GM23338 (cell line): ENCODE measurements around the gene SMIM33. TPM values are rescaled to one million over a fixed set of nuclear protein-coding genes. Genes with fewer than 3 reads are reported as not detected.
A peak's percentile ranks its signal among the peaks of the same experiment; 100 is the strongest.

Source experiments
- ATAC-seq: fragments of 200-7000 bp; cut with Tn5 transposase; 3 replicates; pipeline ENCODE4 v1.9.1; 2020
- DNase-seq: peaks from one replicate; pipeline ENCODE4 v3.0.0-alpha.2; 2015; ENCODE audit warnings: low spot score
- H2AFZ ChIP-seq: fragments of 200-600 bp; sonication (generic); 2 replicates; pipeline ENCODE4 v1.8.0; 2016; ENCODE audit warnings: antibody characterized with exemption, mild to moderate bottlenecking, moderate library complexity
- H3F3A ChIP-seq: fragments of 200-600 bp; sonication (generic); replicated peaks from 2 replicates; pipeline ENCODE4 v1.8.0; 2017; ENCODE audit warnings: antibody characterized with exemption, mixed run types, low read depth
- H3K27ac ChIP-seq: fragments of 200-600 bp; sonication (generic); 2 replicates; pipeline ENCODE4 v1.6.1; 2016; ENCODE audit warnings: low read depth
- H3K27me3 ChIP-seq: fragments of 200-600 bp; sonication (generic); 2 replicates; pipeline ENCODE4 v1.8.0; 2016; ENCODE audit warnings: mild to moderate bottlenecking, mixed run types, moderate library complexity; ENCODE audit not compliant: insufficient read depth
- H3K36me3 ChIP-seq: fragments of 200-600 bp; sonication (generic); 2 replicates; pipeline ENCODE4 v1.8.0; 2016; ENCODE audit warnings: mild to moderate bottlenecking; ENCODE audit not compliant: insufficient read depth
- H3K4me1 ChIP-seq: fragments of 200-600 bp; sonication (generic); 2 replicates; pipeline ENCODE4 v1.8.0; 2016; ENCODE audit warnings: mild to moderate bottlenecking, moderate library complexity; ENCODE audit not compliant: insufficient read depth
- H3K4me2 ChIP-seq: fragments of 200-600 bp; sonication (generic); 2 replicates; pipeline ENCODE4 v1.7.1; 2017; ENCODE audit warnings: mixed run types
- H3K4me3 ChIP-seq: fragments of 200-600 bp; sonication (generic); 2 replicates; pipeline ENCODE4 v1.6.1; 2016; ENCODE audit warnings: mixed run types
- H3K79me2 ChIP-seq: fragments of 200-600 bp; sonication (generic); replicated peaks from 2 replicates; pipeline ENCODE4 v1.8.0; 2017; ENCODE audit warnings: mild to moderate bottlenecking; ENCODE audit not compliant: insufficient read depth
- H3K9me2 ChIP-seq: fragments of 200-600 bp; sonication (generic); 2 replicates; pipeline ENCODE4 v1.8.0; 2017; ENCODE audit not compliant: insufficient read depth
- H4K20me1 ChIP-seq: fragments of 200-600 bp; sonication (generic); replicated peaks from 2 replicates; pipeline ENCODE4 v1.8.0; 2017; ENCODE audit warnings: mild to moderate bottlenecking; ENCODE audit not compliant: insufficient read depth
- H3K27ac Mint-ChIP-seq: 2 replicates; pipeline ENCODE4 v1.8.0; 2020; ENCODE audit warnings: inconsistent platforms, mild to moderate bottlenecking, moderate library complexity, mixed read lengths
- H3K27me3 Mint-ChIP-seq: 3 replicates; pipeline ENCODE4 v1.8.0; 2022; ENCODE audit warnings: low read depth, mild to moderate bottlenecking, moderate library complexity, mixed read lengths, inconsistent platforms; ENCODE audit not compliant: insufficient read depth, poor library complexity
- H3K36me3 Mint-ChIP-seq: 3 replicates; pipeline ENCODE4 v1.8.0; 2021; ENCODE audit warnings: low read depth, mild to moderate bottlenecking, inconsistent platforms, moderate library complexity, mixed read lengths
- H3K4me1 Mint-ChIP-seq: 3 replicates; pipeline ENCODE4 v1.8.0; 2020; ENCODE audit warnings: mild to moderate bottlenecking, inconsistent platforms, mixed read lengths
- H3K4me3 Mint-ChIP-seq: 3 replicates; pipeline ENCODE4 v1.8.0; 2021; ENCODE audit warnings: moderate library complexity, mild to moderate bottlenecking, inconsistent platforms, mixed read lengths
- H3K9me3 Mint-ChIP-seq: 3 replicates; pipeline ENCODE4 v1.8.0; 2020; ENCODE audit warnings: moderate library complexity, mild to moderate bottlenecking, inconsistent platforms, mixed read lengths
- CREB1 ChIP-seq: fragments of 250-450 bp; sonication (Bioruptor Pico); IDR thresholded peaks from 2 replicates; pipeline ENCODE4 v1.5.0; 2020; ENCODE audit warnings: low read depth, mild to moderate bottlenecking, moderate library complexity
- EZH2phosphoT487 ChIP-seq: fragments of 200-600 bp; sonication (generic); IDR thresholded peaks from one replicate; pipeline ENCODE4 v1.8.1; 2018; ENCODE audit warnings: antibody characterized with exemption; ENCODE audit not compliant: unreplicated experiment
- JUNB ChIP-seq: IDR thresholded peaks from one replicate; pipeline ENCODE4 v1.6.1; 2016; ENCODE audit warnings: antibody characterized with exemption; ENCODE audit not compliant: unreplicated experiment
- NANOG ChIP-seq: IDR thresholded peaks from 2 replicates; pipeline ENCODE4 v1.6.1; 2016; ENCODE audit warnings: antibody characterized with exemption, borderline replicate concordance
- POLR2AphosphoS5 ChIP-seq: IDR thresholded peaks from 2 replicates; pipeline ENCODE4 v1.6.1; 2016; ENCODE audit warnings: antibody characterized with exemption, low read depth
- STAT1 ChIP-seq: IDR thresholded peaks from one replicate; pipeline ENCODE4 v1.6.1; 2016; ENCODE audit warnings: antibody characterized with exemption; ENCODE audit not compliant: unreplicated experiment
- ZNF114 ChIP-seq: fragments of 250-450 bp; sonication (Bioruptor Pico); IDR thresholded peaks from 2 replicates; pipeline ENCODE4 v1.5.0; 2020; ENCODE audit warnings: mild to moderate bottlenecking, moderate library complexity
- ZNF331 ChIP-seq: fragments of 250-450 bp; sonication (Bioruptor Pico); IDR thresholded peaks from 2 replicates; pipeline ENCODE4 v1.5.0; 2020; ENCODE audit warnings: low read depth, mild to moderate bottlenecking, moderate library complexity
- polyA plus RNA-seq: library from polyadenylated mRNA; unstranded; fragments of >200 nt; fragmentation: Nextera tagmentation; extraction: Ambion mirVana; gene quantifications from 2 replicates; pipeline ENCODE4 v1.2.1, GENCODE V29; 2016
- total RNA-seq: library from RNA; depleted of rRNA; stranded (reverse); fragments of >200 nt; shearing (Covaris generic); gene quantifications from 2 replicates; pipeline ENCODE4 v1.2.3, GENCODE V29; 2014
- TF ChIP-seq, protein P1 (sequence below): IDR thresholded peaks from one replicate; pipeline ENCODE4 v1.6.1; 2018; ENCODE audit warnings: antibody characterized with exemption; ENCODE audit not compliant: unreplicated experiment
- TF ChIP-seq, protein P2 (sequence below): IDR thresholded peaks from 2 replicates; pipeline ENCODE4 v1.6.1; 2016; ENCODE audit warnings: antibody characterized with exemption
- TF ChIP-seq, protein P3 (sequence below), 2 experiments: fragments of 200-600 bp in 1 of 2; sonication (generic) in 1 of 2; conservative IDR thresholded peaks; 2 replicates each; pipeline versions ENCODE4 v1.5.1 to v1.6.1; 2016 to 2017; ENCODE audit warnings: antibody characterized with exemption in 2 of 2, low read depth in 2 of 2, mild to moderate bottlenecking in 2 of 2, moderate library complexity in 1 of 2
- TF ChIP-seq, protein P4 (sequence below): fragments of 250-450 bp; sonication (Bioruptor Pico); IDR thresholded peaks from 2 replicates; pipeline ENCODE4 v1.5.0; 2020; ENCODE audit warnings: mild to moderate bottlenecking, moderate library complexity

The SMIM33 gene
- total and polyA plus RNA-seq, 2 experiments from 2014 or later: not detected

DNA sequence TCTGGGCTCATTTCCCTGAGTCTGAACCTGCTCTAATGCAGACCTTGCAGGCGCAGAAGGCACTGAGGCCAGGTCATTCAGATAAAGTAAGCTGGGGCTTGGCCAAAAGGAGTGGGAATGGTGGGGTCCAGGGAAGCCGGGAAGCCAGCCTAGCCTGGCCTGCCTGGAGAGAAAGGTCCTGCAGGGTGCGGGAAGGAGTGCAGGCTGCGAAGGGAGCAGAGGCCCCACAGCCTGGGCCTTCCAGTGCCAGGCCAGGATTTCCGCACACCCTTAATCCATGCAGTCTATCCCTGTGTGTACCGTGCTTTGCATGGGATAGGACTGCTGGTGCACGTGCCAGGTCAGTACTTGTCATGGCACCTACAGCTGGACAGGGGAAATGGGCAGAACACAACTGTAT is 15.4 kb downstream of the SMIM33 start:
- Mint-ChIP-seq H3K27ac (no peak overlapping the region), H3K9me3 (no peaks in the 10 kb centered on the region)
- DNase-seq: peak; percentile 50

More for the DNA sequence above, 15.4 kb downstream of the SMIM33 start:
- Histone ChIP-seq H3F3A (0 out of 2 replicates have a peak, but pooled peaks cover 7% of the 10 kb centered on the region), H3K9me2 (no peaks in the 10 kb centered on the region), H3K4me1 (peaks cover 8% of the 10 kb centered on the region; the same call in 1 of the 2 replicates), H2AFZ (peak overlapping the region; percentile 99), H3K36me3 (no peaks in the 10 kb centered on the region), H3K27ac (no peak overlapping the region), H3K79me2 (no peaks in the 10 kb centered on the region), H3K27me3 (no peaks in the 10 kb centered on the region), H3K4me2 (peak overlapping the region; percentile 64), H3K4me3 (peak overlapping the region; percentile 23; the same call in 1 of the 2 replicates), H4K20me1 (no peaks in the 10 kb centered on the region)
- Mint-ChIP-seq H3K36me3 (no peaks in the 10 kb centered on the region), H3K4me1 (peaks cover 17% of the 10 kb centered on the region), H3K27me3 (peaks cover 17% of the 10 kb centered on the region), H3K4me3 (no peak overlapping the region)
- TF ChIP-seq, protein P1, sequence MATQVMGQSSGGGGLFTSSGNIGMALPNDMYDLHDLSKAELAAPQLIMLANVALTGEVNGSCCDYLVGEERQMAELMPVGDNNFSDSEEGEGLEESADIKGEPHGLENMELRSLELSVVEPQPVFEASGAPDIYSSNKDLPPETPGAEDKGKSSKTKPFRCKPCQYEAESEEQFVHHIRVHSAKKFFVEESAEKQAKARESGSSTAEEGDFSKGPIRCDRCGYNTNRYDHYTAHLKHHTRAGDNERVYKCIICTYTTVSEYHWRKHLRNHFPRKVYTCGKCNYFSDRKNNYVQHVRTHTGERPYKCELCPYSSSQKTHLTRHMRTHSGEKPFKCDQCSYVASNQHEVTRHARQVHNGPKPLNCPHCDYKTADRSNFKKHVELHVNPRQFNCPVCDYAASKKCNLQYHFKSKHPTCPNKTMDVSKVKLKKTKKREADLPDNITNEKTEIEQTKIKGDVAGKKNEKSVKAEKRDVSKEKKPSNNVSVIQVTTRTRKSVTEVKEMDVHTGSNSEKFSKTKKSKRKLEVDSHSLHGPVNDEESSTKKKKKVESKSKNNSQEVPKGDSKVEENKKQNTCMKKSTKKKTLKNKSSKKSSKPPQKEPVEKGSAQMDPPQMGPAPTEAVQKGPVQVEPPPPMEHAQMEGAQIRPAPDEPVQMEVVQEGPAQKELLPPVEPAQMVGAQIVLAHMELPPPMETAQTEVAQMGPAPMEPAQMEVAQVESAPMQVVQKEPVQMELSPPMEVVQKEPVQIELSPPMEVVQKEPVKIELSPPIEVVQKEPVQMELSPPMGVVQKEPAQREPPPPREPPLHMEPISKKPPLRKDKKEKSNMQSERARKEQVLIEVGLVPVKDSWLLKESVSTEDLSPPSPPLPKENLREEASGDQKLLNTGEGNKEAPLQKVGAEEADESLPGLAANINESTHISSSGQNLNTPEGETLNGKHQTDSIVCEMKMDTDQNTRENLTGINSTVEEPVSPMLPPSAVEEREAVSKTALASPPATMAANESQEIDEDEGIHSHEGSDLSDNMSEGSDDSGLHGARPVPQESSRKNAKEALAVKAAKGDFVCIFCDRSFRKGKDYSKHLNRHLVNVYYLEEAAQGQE: no peak
- TF ChIP-seq STAT1: no peak
- TF ChIP-seq JUNB: no peak
- TF ChIP-seq, protein P2, sequence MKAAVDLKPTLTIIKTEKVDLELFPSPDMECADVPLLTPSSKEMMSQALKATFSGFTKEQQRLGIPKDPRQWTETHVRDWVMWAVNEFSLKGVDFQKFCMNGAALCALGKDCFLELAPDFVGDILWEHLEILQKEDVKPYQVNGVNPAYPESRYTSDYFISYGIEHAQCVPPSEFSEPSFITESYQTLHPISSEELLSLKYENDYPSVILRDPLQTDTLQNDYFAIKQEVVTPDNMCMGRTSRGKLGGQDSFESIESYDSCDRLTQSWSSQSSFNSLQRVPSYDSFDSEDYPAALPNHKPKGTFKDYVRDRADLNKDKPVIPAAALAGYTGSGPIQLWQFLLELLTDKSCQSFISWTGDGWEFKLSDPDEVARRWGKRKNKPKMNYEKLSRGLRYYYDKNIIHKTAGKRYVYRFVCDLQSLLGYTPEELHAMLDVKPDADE: no peak
- TF ChIP-seq, protein P3, sequence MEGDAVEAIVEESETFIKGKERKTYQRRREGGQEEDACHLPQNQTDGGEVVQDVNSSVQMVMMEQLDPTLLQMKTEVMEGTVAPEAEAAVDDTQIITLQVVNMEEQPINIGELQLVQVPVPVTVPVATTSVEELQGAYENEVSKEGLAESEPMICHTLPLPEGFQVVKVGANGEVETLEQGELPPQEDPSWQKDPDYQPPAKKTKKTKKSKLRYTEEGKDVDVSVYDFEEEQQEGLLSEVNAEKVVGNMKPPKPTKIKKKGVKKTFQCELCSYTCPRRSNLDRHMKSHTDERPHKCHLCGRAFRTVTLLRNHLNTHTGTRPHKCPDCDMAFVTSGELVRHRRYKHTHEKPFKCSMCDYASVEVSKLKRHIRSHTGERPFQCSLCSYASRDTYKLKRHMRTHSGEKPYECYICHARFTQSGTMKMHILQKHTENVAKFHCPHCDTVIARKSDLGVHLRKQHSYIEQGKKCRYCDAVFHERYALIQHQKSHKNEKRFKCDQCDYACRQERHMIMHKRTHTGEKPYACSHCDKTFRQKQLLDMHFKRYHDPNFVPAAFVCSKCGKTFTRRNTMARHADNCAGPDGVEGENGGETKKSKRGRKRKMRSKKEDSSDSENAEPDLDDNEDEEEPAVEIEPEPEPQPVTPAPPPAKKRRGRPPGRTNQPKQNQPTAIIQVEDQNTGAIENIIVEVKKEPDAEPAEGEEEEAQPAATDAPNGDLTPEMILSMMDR (conservative IDR thresholded peaks at IDR 0.05; ENCODE audit: low read depth in 2 of 2): no peak
- TF ChIP-seq, protein P4, sequence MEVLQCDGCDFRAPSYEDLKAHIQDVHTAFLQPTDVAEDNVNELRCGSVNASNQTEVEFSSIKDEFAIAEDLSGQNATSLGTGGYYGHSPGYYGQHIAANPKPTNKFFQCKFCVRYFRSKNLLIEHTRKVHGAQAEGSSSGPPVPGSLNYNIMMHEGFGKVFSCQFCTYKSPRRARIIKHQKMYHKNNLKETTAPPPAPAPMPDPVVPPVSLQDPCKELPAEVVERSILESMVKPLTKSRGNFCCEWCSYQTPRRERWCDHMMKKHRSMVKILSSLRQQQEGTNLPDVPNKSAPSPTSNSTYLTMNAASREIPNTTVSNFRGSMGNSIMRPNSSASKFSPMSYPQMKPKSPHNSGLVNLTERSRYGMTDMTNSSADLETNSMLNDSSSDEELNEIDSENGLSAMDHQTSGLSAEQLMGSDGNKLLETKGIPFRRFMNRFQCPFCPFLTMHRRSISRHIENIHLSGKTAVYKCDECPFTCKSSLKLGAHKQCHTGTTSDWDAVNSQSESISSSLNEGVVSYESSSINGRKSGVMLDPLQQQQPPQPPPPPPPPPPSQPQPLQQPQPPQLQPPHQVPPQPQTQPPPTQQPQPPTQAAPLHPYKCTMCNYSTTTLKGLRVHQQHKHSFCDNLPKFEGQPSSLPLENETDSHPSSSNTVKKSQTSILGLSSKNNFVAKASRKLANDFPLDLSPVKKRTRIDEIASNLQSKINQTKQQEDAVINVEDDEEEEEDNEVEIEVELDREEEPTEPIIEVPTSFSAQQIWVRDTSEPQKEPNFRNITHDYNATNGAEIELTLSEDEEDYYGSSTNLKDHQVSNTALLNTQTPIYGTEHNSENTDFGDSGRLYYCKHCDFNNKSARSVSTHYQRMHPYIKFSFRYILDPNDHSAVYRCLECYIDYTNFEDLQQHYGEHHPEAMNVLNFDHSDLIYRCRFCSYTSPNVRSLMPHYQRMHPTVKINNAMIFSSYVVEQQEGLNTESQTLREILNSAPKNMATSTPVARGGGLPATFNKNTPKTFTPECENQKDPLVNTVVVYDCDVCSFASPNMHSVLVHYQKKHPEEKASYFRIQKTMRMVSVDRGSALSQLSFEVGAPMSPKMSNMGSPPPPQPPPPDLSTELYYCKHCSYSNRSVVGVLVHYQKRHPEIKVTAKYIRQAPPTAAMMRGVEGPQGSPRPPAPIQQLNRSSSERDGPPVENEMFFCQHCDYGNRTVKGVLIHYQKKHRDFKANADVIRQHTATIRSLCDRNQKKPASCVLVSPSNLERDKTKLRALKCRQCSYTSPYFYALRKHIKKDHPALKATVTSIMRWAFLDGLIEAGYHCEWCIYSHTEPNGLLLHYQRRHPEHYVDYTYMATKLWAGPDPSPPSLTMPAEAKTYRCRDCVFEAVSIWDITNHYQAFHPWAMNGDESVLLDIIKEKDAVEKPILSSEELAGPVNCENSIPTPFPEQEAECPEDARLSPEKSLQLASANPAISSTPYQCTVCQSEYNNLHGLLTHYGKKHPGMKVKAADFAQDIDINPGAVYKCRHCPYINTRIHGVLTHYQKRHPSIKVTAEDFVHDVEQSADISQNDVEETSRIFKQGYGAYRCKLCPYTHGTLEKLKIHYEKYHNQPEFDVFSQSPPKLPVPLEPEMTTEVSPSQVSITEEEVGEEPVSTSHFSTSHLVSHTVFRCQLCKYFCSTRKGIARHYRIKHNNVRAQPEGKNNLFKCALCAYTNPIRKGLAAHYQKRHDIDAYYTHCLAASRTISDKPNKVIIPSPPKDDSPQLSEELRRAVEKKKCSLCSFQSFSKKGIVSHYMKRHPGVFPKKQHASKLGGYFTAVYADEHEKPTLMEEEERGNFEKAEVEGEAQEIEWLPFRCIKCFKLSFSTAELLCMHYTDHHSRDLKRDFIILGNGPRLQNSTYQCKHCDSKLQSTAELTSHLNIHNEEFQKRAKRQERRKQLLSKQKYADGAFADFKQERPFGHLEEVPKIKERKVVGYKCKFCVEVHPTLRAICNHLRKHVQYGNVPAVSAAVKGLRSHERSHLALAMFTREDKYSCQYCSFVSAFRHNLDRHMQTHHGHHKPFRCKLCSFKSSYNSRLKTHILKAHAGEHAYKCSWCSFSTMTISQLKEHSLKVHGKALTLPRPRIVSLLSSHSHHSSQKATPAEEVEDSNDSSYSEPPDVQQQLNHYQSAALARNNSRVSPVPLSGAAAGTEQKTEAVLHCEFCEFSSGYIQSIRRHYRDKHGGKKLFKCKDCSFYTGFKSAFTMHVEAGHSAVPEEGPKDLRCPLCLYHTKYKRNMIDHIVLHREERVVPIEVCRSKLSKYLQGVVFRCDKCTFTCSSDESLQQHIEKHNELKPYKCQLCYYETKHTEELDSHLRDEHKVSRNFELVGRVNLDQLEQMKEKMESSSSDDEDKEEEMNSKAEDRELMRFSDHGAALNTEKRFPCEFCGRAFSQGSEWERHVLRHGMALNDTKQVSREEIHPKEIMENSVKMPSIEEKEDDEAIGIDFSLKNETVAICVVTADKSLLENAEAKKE (CRISPR knock-in tag): no peak
- no peak for TF ChIP-seq ZNF114 (CRISPR knock-in tag)
- no peak for TF ChIP-seq POLR2AphosphoS5
- TF ChIP-seq NANOG: no peak
- TF ChIP-seq ZNF331 (CRISPR knock-in tag): no peak
- TF ChIP-seq CREB1: no peak
- TF ChIP-seq EZH2phosphoT487: no peak
- ATAC-seq: peak; percentile 89
